ENCODE results near the gene PTPN4. TPM values are rescaled to one million over a fixed set of nuclear protein-coding genes. Genes with fewer than 3 reads are reported as not detected.
"Not testable (repeated sequence)": the region's sequence is repeated elsewhere in the genome, so short reads cannot be mapped to it uniquely, and the experiment has no call there.

The PTPN4 gene
- total RNA-seq, 6 donors from 2014 or later = 15.3 to 112 (median 35.9) TPM

DNA sequence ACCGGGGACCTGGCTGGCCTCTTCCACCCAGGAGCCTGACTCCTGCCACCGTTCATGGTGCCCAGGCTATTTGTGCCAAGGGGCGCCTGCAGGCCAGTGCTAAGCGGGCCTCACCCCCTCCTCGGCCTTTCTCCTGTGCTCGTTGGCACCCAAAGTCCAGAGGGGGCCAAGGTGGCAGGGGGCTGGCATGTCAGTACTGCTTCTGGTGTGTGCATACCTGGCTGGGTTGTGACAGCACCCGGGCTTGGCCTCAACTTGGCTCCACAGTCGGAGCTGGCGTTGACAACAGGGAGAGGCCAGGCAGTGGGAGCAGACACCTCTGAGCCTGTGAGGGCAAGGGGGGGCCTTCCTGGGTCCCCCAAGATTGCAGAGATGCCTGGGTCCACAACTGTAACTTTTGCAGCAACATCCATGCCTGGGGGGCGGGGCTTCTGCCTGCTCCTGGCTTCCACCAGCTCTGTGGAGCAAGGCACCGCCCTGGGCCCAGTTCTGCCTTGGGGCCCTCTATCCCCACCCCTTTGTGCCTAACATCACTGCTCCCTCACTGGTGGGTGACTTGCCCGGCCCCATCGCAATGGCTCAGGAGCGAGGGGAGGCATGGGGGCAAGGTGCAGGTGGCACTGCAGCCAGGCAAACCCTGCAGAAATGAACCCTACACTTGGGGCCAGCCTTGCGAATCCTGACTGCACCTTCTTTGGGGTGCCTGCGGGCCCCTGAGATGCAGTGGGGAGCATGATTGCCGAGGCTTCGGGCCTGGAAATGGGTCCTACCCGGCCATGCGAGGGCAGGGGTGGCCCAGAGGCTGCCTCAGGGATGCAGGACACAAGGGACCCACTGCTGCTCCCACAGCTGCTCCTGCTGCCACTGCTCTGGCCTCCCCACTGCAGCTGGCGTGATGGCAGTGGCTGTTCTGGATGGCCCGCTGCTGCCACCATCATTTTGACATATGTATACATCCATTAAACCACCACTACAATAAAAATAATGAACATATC, 35.9 kb downstream of the PTPN4 start:
- ATAC-seq (ENCODE audit: low FRiP score in 2 of 2) (peak in 1 of 2 donors; percentile 19), DNase-seq (peak in 1 of 2 donors; percentile 64)
- H3K36me3 ChIP-seq = peaks cover 0 to 5% (median 2%) of the 10 kb centered on the region in 4 donors
- no peaks in the 10 kb centered on the region for H3K27me3 ChIP-seq
- no peak overlapping the region for H3K27ac ChIP-seq
- H3K4me1 ChIP-seq = no peaks in the 10 kb centered on the region
- WGBS, 2 donors = 95 to 96% methylated on average over 7 to 16 of the region's 22 CpGs
- no peak for TF ChIP-seq POLR2A (IDR thresholded peaks at IDR 0.05)
- TF ChIP-seq POLR2AphosphoS5 (IDR thresholded peaks at IDR 0.05) = no peak
- TF ChIP-seq, protein P1, sequence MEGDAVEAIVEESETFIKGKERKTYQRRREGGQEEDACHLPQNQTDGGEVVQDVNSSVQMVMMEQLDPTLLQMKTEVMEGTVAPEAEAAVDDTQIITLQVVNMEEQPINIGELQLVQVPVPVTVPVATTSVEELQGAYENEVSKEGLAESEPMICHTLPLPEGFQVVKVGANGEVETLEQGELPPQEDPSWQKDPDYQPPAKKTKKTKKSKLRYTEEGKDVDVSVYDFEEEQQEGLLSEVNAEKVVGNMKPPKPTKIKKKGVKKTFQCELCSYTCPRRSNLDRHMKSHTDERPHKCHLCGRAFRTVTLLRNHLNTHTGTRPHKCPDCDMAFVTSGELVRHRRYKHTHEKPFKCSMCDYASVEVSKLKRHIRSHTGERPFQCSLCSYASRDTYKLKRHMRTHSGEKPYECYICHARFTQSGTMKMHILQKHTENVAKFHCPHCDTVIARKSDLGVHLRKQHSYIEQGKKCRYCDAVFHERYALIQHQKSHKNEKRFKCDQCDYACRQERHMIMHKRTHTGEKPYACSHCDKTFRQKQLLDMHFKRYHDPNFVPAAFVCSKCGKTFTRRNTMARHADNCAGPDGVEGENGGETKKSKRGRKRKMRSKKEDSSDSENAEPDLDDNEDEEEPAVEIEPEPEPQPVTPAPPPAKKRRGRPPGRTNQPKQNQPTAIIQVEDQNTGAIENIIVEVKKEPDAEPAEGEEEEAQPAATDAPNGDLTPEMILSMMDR (IDR thresholded peaks at IDR 0.05) = no peak
- no peak for TF ChIP-seq EP300 (IDR thresholded peaks at IDR 0.05)
- no peak overlapping the region for H3K4me3 ChIP-seq
- H3K9me3 ChIP-seq = peaks cover 0 to 16% (median 7%) of the 10 kb centered on the region in 4 donors

DNA sequence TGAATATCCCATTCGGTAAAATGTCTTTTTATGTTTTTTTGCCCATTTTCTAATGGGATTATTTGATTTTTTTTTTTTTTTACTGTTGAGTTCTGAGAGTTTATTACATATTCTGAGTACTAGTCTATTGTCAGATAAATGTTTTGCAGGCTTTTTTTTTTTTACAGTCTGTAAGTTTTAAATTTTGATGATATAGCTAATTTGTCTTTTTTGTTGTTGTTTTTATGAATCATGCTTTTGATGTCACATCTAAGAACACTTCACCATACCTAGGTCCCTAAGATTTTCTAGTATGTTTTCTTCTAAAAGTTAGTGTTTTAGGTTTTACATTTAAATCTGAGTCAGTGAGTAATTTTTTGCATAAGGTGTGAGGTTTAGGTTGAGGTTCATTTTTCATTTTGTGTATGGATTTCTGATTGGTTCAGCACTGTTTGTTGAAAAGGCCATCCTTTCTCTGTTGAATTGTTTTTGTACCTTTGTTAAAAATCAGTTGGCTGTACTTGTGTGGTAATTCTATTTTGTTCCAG, 40.7 kb downstream of the PTPN4 start:
- no peak overlapping the region for H3K27ac ChIP-seq
- no peak overlapping the region for H3K4me3 ChIP-seq
- H3K4me1 ChIP-seq = no peaks in the 10 kb centered on the region
- H3K27me3 ChIP-seq = no peaks in the 10 kb centered on the region
- no peaks in the 10 kb centered on the region for H3K36me3 ChIP-seq
- no peaks in the 10 kb centered on the region for H3K9me3 ChIP-seq
- ATAC-seq (ENCODE audit: low FRiP score in 2 of 2) (no peak), DNase-seq (no peak)
- TF ChIP-seq POLR2AphosphoS5 (IDR thresholded peaks at IDR 0.05) = no peak
- TF ChIP-seq, protein P1 (IDR thresholded peaks at IDR 0.05) = no peak
- no peak for TF ChIP-seq EP300 (IDR thresholded peaks at IDR 0.05)
- TF ChIP-seq POLR2A (IDR thresholded peaks at IDR 0.05) = no peak
- 92 to 94% methylated on average over 1 of the region's 1 CpG for WGBS, 2 donors

DNA sequence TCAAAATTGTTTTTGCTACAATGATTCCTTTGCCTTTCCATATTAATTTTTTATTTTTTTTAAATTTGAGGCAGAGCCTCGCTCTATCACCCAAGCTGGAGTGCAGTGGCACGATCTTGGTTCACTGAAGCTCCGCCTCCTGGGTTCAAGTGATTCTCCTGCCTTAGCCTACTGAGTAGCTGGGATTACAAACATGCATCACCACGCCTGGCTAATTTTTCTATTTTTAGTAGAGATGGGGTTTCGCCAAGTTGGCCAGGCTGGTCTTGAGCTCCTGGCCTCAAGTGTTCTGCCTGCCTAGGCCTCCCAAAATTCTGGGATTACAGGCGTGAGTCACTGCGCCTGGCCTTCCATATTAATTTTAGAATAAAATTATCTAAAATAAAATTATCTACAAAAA, 41.3 kb downstream of the PTPN4 start:
- TF ChIP-seq POLR2A (IDR thresholded peaks at IDR 0.05) (no peak), EP300 (IDR thresholded peaks at IDR 0.05) (no peak), POLR2AphosphoS5 (IDR thresholded peaks at IDR 0.05) (no peak)
- TF ChIP-seq, protein P1 (IDR thresholded peaks at IDR 0.05) = no peak
- Histone ChIP-seq H3K4me1 (no peaks in the 10 kb centered on the region), H3K27me3 (no peaks in the 10 kb centered on the region), H3K9me3 (no peaks in the 10 kb centered on the region), H3K27ac (no peak overlapping the region), H3K36me3 (no peaks in the 10 kb centered on the region), H3K4me3 (no peak overlapping the region)
- WGBS, 2 donors = 94 to 98% methylated on average over 7 of the region's 7 CpGs
- DNase-seq (no peak), ATAC-seq (ENCODE audit: low FRiP score in 2 of 2) (no peak)

DNA sequence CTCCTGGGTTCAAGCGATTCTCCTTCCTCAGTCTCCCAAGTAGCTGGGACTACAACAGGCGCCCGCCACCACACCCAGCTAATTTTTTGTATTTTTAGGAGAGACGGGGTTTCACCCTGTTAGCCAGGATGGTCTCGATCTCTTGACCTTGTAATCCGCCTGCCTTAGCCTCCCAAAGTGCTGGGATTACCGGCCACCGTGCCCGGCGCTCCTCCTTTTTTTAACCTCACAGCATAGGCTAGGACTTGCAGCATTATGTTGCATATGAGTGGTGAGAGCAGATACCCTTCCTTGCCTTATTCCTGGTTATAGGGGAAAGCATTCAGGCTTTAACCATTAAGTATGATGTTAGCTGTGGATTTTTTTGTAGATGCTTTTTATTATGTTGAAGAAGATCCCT, 42.3 kb downstream of the PTPN4 start:
- not testable (repeated sequence) for H3K27ac ChIP-seq; H3K36me3 ChIP-seq; H3K27me3 ChIP-seq; H3K4me3 ChIP-seq; H3K9me3 ChIP-seq; ATAC-seq (ENCODE audit: low FRiP score in 2 of 2); H3K4me1 ChIP-seq
- 91 to 95% methylated on average over 10 of the region's 10 CpGs for WGBS, 2 donors
- peak in 1 of 2 donors; percentile 5 for DNase-seq

DNA sequence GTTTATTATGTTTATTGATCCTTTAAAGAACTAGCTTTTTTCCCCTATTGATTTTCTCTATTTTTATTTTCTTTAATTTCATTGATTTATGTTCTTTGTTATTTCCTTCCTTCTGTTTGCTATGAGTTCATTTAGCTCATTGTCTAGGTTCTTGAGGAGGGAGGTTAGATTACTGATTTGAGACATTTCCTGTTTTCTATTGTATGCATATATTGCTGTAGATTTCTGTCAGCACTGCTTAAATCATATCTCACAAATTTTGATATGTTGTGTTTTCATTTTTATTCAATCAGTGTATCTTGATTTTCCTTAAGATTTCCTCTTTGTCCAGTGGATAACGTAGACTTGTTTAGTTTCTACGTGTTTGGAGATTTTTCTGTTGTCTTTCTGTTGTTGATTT, 43.4 kb downstream of the PTPN4 start:
- Histone ChIP-seq H3K27me3 (no peaks in the 10 kb centered on the region), H3K4me1 (no peaks in the 10 kb centered on the region), H3K4me3 (no peak overlapping the region), H3K27ac (no peak overlapping the region), H3K36me3 (no peaks in the 10 kb centered on the region), H3K9me3 (no peaks in the 10 kb centered on the region)
- WGBS, 2 donors = 73 to 82% methylated on average over 2 of the region's 2 CpGs
- TF ChIP-seq POLR2A (IDR thresholded peaks at IDR 0.05) (no peak), EP300 (IDR thresholded peaks at IDR 0.05) (no peak), POLR2AphosphoS5 (IDR thresholded peaks at IDR 0.05) (no peak)
- TF ChIP-seq, protein P1 (IDR thresholded peaks at IDR 0.05) = no peak
- ATAC-seq (ENCODE audit: low FRiP score in 2 of 2) = no peak
- DNase-seq = no peak

DNA sequence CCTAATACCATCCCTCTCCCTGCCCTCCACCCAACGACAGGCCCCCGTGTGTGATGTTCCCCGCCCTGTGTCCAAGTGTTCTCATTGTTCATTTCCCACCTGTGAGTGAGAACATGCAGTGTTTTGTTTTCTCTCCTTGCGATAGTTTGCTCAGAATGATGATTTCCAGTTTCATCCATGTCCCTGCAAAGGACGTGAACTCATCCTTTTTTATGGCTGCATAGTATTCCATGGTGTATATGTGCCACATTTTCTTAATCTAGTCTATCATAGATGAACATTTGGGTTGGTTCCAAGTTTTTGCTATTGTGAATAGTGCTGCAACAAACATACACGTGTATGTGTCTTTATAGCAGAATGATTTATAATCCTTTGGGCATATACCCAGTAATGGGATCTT, 44.7 kb downstream of the PTPN4 start:
- 90 to 96% methylated on average over 6 of the region's 6 CpGs for WGBS, 2 donors
- H3K9me3 ChIP-seq = not testable (repeated sequence)

More for the DNA sequence above, 44.7 kb downstream of the PTPN4 start:
- not testable (repeated sequence) for H3K4me1 ChIP-seq; DNase-seq; ATAC-seq (ENCODE audit: low FRiP score in 2 of 2); H3K4me3 ChIP-seq; H3K36me3 ChIP-seq; H3K27ac ChIP-seq; H3K27me3 ChIP-seq
